PC-3 (cell line): Measurements from ENCODE around the gene JAG2. TPM values are rescaled to one million over a fixed set of nuclear protein-coding genes. Genes with fewer than 3 reads are reported as not detected.

Experiments
- ATAC-seq: fragments of 200-7000 bp; cut with Tn5 transposase; 2 replicates; pipeline ENCODE4 v1.9.1; 2020; ENCODE audit warnings: mild to moderate bottlenecking, moderate library complexity
- BruUV-seq: library from RNA; stranded (reverse); fragments of 400-500 nt; replicated peaks from 2 replicates; lab custom pipeline; 2021; lab: Mats Ljungman, UMichigan
- CTCF ChIA-PET: fragments of 300-600 bp; sonication (Branson Sonifier 250); formaldehyde crosslinking; loops from one replicate; lab custom pipeline; 2022; ENCODE audit warnings: antibody characterized with exemption; lab: Charles Lee
- POLR2A ChIA-PET: fragments of 300-600 bp; sonication (Branson Sonifier 250); formaldehyde crosslinking; loops from one replicate; lab custom pipeline; 2022; ENCODE audit warnings: antibody characterized with exemption; ENCODE audit not compliant: unreplicated experiment; lab: Charles Lee
- DNase-seq: peaks from one replicate; pipeline ENCODE4 v3.0.0-alpha.2; 2015
- H2AFZ ChIP-seq: fragments of 300-600 bp; sonication (generic); 2 replicates; pipeline ENCODE4 v1.6.0; 2016; ENCODE audit warnings: antibody characterized with exemption, low read length
- H3F3A ChIP-seq: fragments of 300-600 bp; sonication (generic); one replicate; pipeline ENCODE4 v1.6.0; 2017; ENCODE audit warnings: antibody characterized with exemption, low read length, control low read depth, mild to moderate bottlenecking; ENCODE audit not compliant: unreplicated experiment
- H3K27ac ChIP-seq: fragments of 300-600 bp; sonication (generic); 2 replicates; pipeline ENCODE4 v1.5.1; 2016; ENCODE audit warnings: mild to moderate bottlenecking, low read length
- H3K27me3 ChIP-seq: fragments of 300-600 bp; sonication (generic); 2 replicates; pipeline ENCODE4 v1.6.1; 2016; ENCODE audit warnings: low read length, mixed read lengths
- H3K36me3 ChIP-seq: fragments of 300-600 bp; sonication (generic); 2 replicates; pipeline ENCODE4 v1.6.1; 2016; ENCODE audit warnings: low read depth, mixed run types, low read length, mixed read lengths
- H3K4me1 ChIP-seq: fragments of 300-600 bp; sonication (generic); 2 replicates; pipeline ENCODE4 v1.5.1; 2016; ENCODE audit warnings: low read length; ENCODE audit not compliant: insufficient read depth
- H3K4me2 ChIP-seq: fragments of 300-600 bp; sonication (generic); 2 replicates; pipeline ENCODE4 v1.6.0; 2016; ENCODE audit warnings: low read length
- H3K4me3 ChIP-seq: fragments of 300-600 bp; sonication (generic); 2 replicates; pipeline ENCODE4 v1.5.1; 2016; ENCODE audit warnings: mild to moderate bottlenecking, low read length, mixed read lengths
- H3K79me2 ChIP-seq: fragments of 300-600 bp; sonication (generic); 2 replicates; pipeline ENCODE4 v1.6.1; 2017; ENCODE audit warnings: low read length, mixed read lengths
- H3K9ac ChIP-seq: fragments of 300-600 bp; sonication (generic); 2 replicates; pipeline ENCODE4 v1.6.0; 2016; ENCODE audit warnings: mild to moderate bottlenecking, low read length
- H3K9me2 ChIP-seq: fragments of 300-600 bp; sonication (generic); replicated peaks from 2 replicates; pipeline ENCODE4 v1.6.1; 2016; ENCODE audit warnings: mixed run types, low read length, mixed read lengths
- H3K9me3 ChIP-seq: fragments of 300-600 bp; sonication (generic); 2 replicates; pipeline ENCODE4 v1.6.1; 2016; ENCODE audit warnings: low read length, mixed read lengths
- H4K20me1 ChIP-seq: fragments of 300-600 bp; sonication (generic); 2 replicates; pipeline ENCODE4 v1.6.1; 2016; ENCODE audit warnings: low read length, mixed read lengths
- EZH2 ChIP-seq: fragments of 300-600 bp; sonication (generic); IDR thresholded peaks from one replicate; pipeline ENCODE4 v1.6.1; 2017; ENCODE audit warnings: antibody characterized with exemption, mild to moderate bottlenecking, low read length; ENCODE audit not compliant: unreplicated experiment
- EZH2phosphoT487 ChIP-seq: fragments of 300-600 bp; sonication (generic); IDR thresholded peaks from 2 replicates; pipeline ENCODE4 v1.6.1; 2018; ENCODE audit warnings: mild to moderate bottlenecking, antibody characterized with exemption, low read length, borderline replicate concordance
- intact Hi-C: fragments of 100-400 bp; cut with micrococcal nuclease; formaldehyde crosslinking; loops from 2 replicates; pipeline ENCODE4 v1.9.0; 2023
- total RNA-seq: library from RNA; depleted of rRNA; stranded (reverse); fragments of >200 nt; gene quantifications from 2 replicates; pipeline ENCODE4 v1.2.3, GENCODE V29; 2014
- TF ChIP-seq, protein P1 (sequence below): fragments of 300-600 bp; sonication (generic); conservative IDR thresholded peaks from 2 replicates; pipeline ENCODE4 v1.5.1; 2017; ENCODE audit warnings: antibody characterized with exemption, low read depth, mild to moderate bottlenecking, low read length

Gene JAG2
- total RNA-seq, 1 experiment from 2014 or later, result 57.1 TPM

DNA sequence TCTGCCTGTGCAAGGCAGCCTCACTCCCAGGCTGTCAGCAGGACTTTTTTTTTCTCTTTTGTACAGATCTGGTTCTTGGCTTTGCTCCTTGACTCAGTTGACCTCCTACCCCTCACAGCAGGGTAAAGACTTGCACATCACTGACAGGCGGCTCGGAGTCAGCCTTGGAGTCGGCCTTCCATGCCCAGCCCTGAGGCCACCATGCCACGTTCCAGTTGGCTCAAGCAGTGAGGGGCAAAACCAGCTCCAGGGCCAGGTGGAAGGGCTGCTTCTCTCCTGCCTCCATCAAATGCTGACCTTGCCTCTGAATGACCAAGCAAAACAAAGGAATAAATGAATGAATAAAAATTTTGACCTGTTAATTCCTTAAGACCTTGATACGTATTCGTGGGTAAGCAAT, 27.6 kb downstream of the JAG2 start:
- Histone ChIP-seq H3K36me3 (no peaks in the 10 kb centered on the region), H3K79me2 (no peaks in the 10 kb centered on the region), H3K4me1 (no peaks in the 10 kb centered on the region), H3K9ac (no peak overlapping the region), H2AFZ (no peak overlapping the region), H3K9me2 (no peaks in the 10 kb centered on the region), H3F3A (no peaks in the 10 kb centered on the region), H3K27me3 (no peaks in the 10 kb centered on the region), H4K20me1 (no peaks in the 10 kb centered on the region), H3K9me3 (no peaks in the 10 kb centered on the region), H3K4me2 (no peak overlapping the region), H3K27ac (no peak overlapping the region), H3K4me3 (no peak overlapping the region)
- ATAC-seq (no peak), DNase-seq (no peak)
- CTCF ChIA-PET, result interaction anchor here (1.0 kb wide), 1 partner anchor 33 kb away, joined by 3 read pairs; no protein-coding TSS in a partner anchor
- POLR2A ChIA-PET, result no interaction called here
- TF ChIP-seq EZH2 (no peak), EZH2phosphoT487 (no peak)
- TF ChIP-seq, protein P1, sequence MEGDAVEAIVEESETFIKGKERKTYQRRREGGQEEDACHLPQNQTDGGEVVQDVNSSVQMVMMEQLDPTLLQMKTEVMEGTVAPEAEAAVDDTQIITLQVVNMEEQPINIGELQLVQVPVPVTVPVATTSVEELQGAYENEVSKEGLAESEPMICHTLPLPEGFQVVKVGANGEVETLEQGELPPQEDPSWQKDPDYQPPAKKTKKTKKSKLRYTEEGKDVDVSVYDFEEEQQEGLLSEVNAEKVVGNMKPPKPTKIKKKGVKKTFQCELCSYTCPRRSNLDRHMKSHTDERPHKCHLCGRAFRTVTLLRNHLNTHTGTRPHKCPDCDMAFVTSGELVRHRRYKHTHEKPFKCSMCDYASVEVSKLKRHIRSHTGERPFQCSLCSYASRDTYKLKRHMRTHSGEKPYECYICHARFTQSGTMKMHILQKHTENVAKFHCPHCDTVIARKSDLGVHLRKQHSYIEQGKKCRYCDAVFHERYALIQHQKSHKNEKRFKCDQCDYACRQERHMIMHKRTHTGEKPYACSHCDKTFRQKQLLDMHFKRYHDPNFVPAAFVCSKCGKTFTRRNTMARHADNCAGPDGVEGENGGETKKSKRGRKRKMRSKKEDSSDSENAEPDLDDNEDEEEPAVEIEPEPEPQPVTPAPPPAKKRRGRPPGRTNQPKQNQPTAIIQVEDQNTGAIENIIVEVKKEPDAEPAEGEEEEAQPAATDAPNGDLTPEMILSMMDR, result no peak
- intact Hi-C loops, result no loop called here
- BruUV-seq, result no TSS peak

DNA sequence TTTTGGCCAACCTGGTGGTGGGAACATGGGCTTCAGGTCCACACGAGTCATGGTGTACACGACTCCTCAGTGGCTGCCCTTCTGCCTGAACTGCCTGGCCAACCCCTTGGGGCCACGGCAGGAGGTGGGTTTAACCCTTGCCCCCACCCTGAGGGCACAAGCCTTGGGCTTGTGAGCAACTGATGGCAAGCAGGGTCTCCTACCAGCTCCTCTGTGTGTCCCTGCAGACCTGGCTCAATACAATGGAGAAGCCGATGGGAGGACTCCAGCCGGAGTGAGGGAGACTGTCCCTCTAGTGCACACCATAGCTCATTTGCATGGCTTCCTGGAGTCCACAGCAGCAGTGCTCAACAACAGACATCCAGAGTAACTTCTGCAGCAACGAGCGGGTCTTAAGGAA, 28.0 kb downstream of the JAG2 start:
- TF ChIP-seq EZH2phosphoT487 (no peak), EZH2 (no peak)
- TF ChIP-seq, protein P1, result no peak
- H3K79me2 ChIP-seq, result no peaks in the 10 kb centered on the region
- ATAC-seq (no peak), DNase-seq (no peak)
- H3K4me1 ChIP-seq, result no peaks in the 10 kb centered on the region
- CTCF ChIA-PET, result interaction anchor here (1.0 kb wide), 1 partner anchor 33 kb away, joined by 3 read pairs; no protein-coding TSS in a partner anchor
- H3K9ac ChIP-seq, result no peak overlapping the region
- no TSS peak for BruUV-seq
- POLR2A ChIA-PET, result no interaction called here
- no peak overlapping the region for H3K4me2 ChIP-seq
- no peak overlapping the region for H3K4me3 ChIP-seq
- H3K9me3 ChIP-seq, result no peaks in the 10 kb centered on the region
- H3K27me3 ChIP-seq, result no peaks in the 10 kb centered on the region
- intact Hi-C loops, result no loop called here
- H3K27ac ChIP-seq, result no peak overlapping the region
- H3K9me2 ChIP-seq, result no peaks in the 10 kb centered on the region
- H3F3A ChIP-seq, result no peaks in the 10 kb centered on the region
- H3K36me3 ChIP-seq, result no peaks in the 10 kb centered on the region
- no peaks in the 10 kb centered on the region for H4K20me1 ChIP-seq
- no peak overlapping the region for H2AFZ ChIP-seq

DNA sequence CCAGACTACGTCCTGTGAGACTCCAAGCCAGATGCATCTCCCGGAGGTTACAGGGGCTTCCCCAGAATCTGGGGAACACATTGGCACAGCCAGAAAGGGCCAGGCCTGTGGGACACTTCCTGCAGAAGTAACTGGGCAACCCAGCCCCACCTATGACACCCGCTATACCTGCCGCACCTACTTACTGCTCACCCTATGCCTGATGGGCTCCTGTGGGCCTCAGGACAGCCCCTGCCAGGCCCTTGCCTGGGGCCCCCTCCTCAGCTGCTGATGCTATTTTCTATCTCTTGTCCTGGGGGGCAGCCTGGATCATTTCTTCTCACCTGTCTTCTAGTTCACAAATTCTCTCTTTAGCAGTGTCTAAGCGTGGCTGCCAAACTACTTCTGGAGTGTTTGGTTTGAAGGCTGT, 28.7 kb downstream of the JAG2 start:
- H3K27ac ChIP-seq, result no peak overlapping the region
- no TSS peak for BruUV-seq
- no peak for ATAC-seq
- H3K4me3 ChIP-seq, result no peak overlapping the region
- no peaks in the 10 kb centered on the region for H3K9me2 ChIP-seq
- H3K36me3 ChIP-seq, result no peaks in the 10 kb centered on the region
- no peak overlapping the region for H3K4me2 ChIP-seq
- ChIA-PET POLR2A (no interaction called here), CTCF (no interaction called here)
- no peak overlapping the region for H2AFZ ChIP-seq
- H3K79me2 ChIP-seq, result no peaks in the 10 kb centered on the region
- H3K4me1 ChIP-seq, result no peaks in the 10 kb centered on the region
- no peak for DNase-seq
- no peaks in the 10 kb centered on the region for H3K9me3 ChIP-seq
- intact Hi-C loops, result no loop called here
- H3K27me3 ChIP-seq, result no peaks in the 10 kb centered on the region
- H3K9ac ChIP-seq, result no peak overlapping the region
- H4K20me1 ChIP-seq, result no peaks in the 10 kb centered on the region
- TF ChIP-seq EZH2phosphoT487 (no peak), EZH2 (no peak)
- TF ChIP-seq, protein P1, result no peak
- no peaks in the 10 kb centered on the region for H3F3A ChIP-seq
